Activated CD4-positive, alpha-beta T cell treated with anti-CD3 and anti-CD28 coated beads, Interleukin-10, Interleukin-2, amounts not matched to agents 100 ng/mL and 50 ng/mL, durations not matched to agents 16 hours and 8 hours (primary cell): ENCODE measurements around the gene PDHX.
"Not testable (repeated sequence)": the region's sequence is repeated elsewhere in the genome, so short reads cannot be mapped to it uniquely, and the experiment has no call there.

Source experiments
- DNase-seq: peaks from one replicate; pipeline ENCODE4 v3.0.0-alpha.2; 2020

PDHX gene

GRCh38 chr11:34997952-34998528, 81.6 kb downstream of the PDHX start:
- peak; percentile 20 for DNase-seq

GRCh38 chr11:34999453-34999852, 83.0 kb downstream of the PDHX start:
- no peak for DNase-seq

GRCh38 chr11:35003186-35003585, 86.8 kb downstream of the PDHX start:
- no peak for DNase-seq

GRCh38 chr11:35003658-35004057, 87.2 kb downstream of the PDHX start:
- DNase-seq: no peak

GRCh38 chr11:35005141-35005780, 88.8 kb downstream of the PDHX start:
- no peak for DNase-seq

- DNase-seq: peak; percentile 91
Observed at GRCh38 chr11:35006389-35007128, 90.1 kb downstream of the PDHX start.

- DNase-seq: peak; percentile 65
Observed at GRCh38 chr11:35007277-35007676, 90.9 kb downstream of the PDHX start.

- DNase-seq: no peak
Observed at GRCh38 chr11:35009191-35009943, 92.9 kb downstream of the PDHX start.

GRCh38 chr11:35009944-35010342, 93.5 kb downstream of the PDHX start:
- DNase-seq: no peak

- no peak for DNase-seq
Observed at GRCh38 chr11:35010654-35011053, 94.2 kb downstream of the PDHX start.

GRCh38 chr11:35011389-35011788, 95.0 kb downstream of the PDHX start:
- DNase-seq: no peak

GRCh38 chr11:35011944-35012343, 95.5 kb downstream of the PDHX start:
- DNase-seq: peak; percentile 39

- peak; percentile 89 for DNase-seq
Observed at GRCh38 chr11:35012467-35013191, 96.2 kb downstream of the PDHX start.

GRCh38 chr11:35013514-35014233, 97.3 kb downstream of the PDHX start:
- DNase-seq: peak; percentile 70

GRCh38 chr11:35014346-35014745, 97.9 kb downstream of the PDHX start:
- DNase-seq: no peak

- DNase-seq: no peak
Observed at GRCh38 chr11:35015621-35016387, 99.4 kb downstream of the PDHX start.

- no peak for DNase-seq
Observed at GRCh38 chr11:35016916-35017315, 100.5 kb downstream of the PDHX start.

- DNase-seq: no peak
Observed at GRCh38 chr11:35017528-35018342, 101.3 kb downstream of the PDHX start.

GRCh38 chr11:35021589-35021988, 105.2 kb downstream of the PDHX start:
- DNase-seq: no peak

GRCh38 chr11:35023940-35024339, 107.5 kb downstream of the PDHX start:
- not testable (repeated sequence) for DNase-seq
